Activated CD4-positive, alpha-beta memory T cell treated with anti-CD3 and anti-CD28 coated beads for 36 hours (primary cell): ENCODE results near the gene LZTS3. TPM values are rescaled to one million over a fixed set of nuclear protein-coding genes. Genes with fewer than 3 reads are reported as not detected.
A peak's percentile ranks its signal among the peaks of the same experiment; 100 is the strongest.
"Not testable (repeated sequence)": the region's sequence is repeated elsewhere in the genome, so short reads cannot be mapped to it uniquely, and the experiment has no call there.

Experiments used
- CTCF ChIA-PET: fragments of 350-600 bp; sonication (Branson Sonifier 250); formaldehyde crosslinking; loops from one replicate; lab custom pipeline; 2021; ENCODE audit warnings: antibody characterized with exemption, inconsistent platforms; lab: Charles Lee
- POLR2A ChIA-PET: fragments of 350-600 bp; sonication (Branson Sonifier 250); formaldehyde crosslinking; loops from one replicate; lab custom pipeline; 2021; ENCODE audit warnings: antibody characterized with exemption; lab: Charles Lee
- DNase-seq: peaks from one replicate; pipeline ENCODE4 v3.0.0-alpha.2; 2020
- H3K27ac Mint-ChIP-seq: one replicate; pipeline ENCODE4 v1.8.0; 2021; ENCODE audit warnings: mixed read lengths
- H3K27me3 Mint-ChIP-seq: one replicate; pipeline ENCODE4 v1.8.0; 2021; ENCODE audit warnings: mixed read lengths
- H3K36me3 Mint-ChIP-seq: one replicate; pipeline ENCODE4 v1.8.0; 2021; ENCODE audit warnings: mixed read lengths
- H3K4me1 Mint-ChIP-seq: one replicate; pipeline ENCODE4 v1.8.0; 2021; ENCODE audit warnings: low read depth, mixed read lengths
- H3K4me3 Mint-ChIP-seq: one replicate; pipeline ENCODE4 v1.8.0; 2021; ENCODE audit warnings: mild to moderate bottlenecking, mixed read lengths
- H3K9me3 Mint-ChIP-seq: one replicate; pipeline ENCODE4 v1.8.0; 2021; ENCODE audit warnings: mixed read lengths
- intact Hi-C: fragments of 100-400 bp; cut with micrococcal nuclease; formaldehyde crosslinking; loops from one replicate; pipeline ENCODE4 v1.15.1; 2023
- total RNA-seq, 2 experiments: library from RNA; stranded (reverse); gene quantifications; one replicate each; pipeline ENCODE4 v1.2.3, GENCODE V29; 2021

The LZTS3 gene
- total RNA-seq, 2 experiments from 2014 or later, result 1.4 to 1.5 TPM

- H3K9me3 Mint-ChIP-seq, result no peaks in the 10 kb centered on the region
- DNase-seq, result peak; percentile 20
- intact Hi-C loops, result no loop called here
- ChIA-PET CTCF (no interaction called here), POLR2A (no interaction called here)
- peaks cover 4% of the 10 kb centered on the region for H3K4me1 Mint-ChIP-seq
- no peaks in the 10 kb centered on the region for H3K27me3 Mint-ChIP-seq
- no peak overlapping the region for H3K27ac Mint-ChIP-seq
- no peak overlapping the region for H3K4me3 Mint-ChIP-seq
- H3K36me3 Mint-ChIP-seq, result peaks cover 33% of the 10 kb centered on the region
Observed at GRCh38 chr20:3188823-3189413, 15.6 kb upstream of the LZTS3 start.

- intact Hi-C loops, H3K4me1 Mint-ChIP-seq, H3K27me3 Mint-ChIP-seq, POLR2A ChIA-PET, H3K4me3 Mint-ChIP-seq, H3K27ac Mint-ChIP-seq, H3K9me3 Mint-ChIP-seq, DNase-seq, CTCF ChIA-PET: not testable (repeated sequence)
- H3K36me3 Mint-ChIP-seq, result peaks cover 31% of the 10 kb centered on the region
Observed at GRCh38 chr20:3187861-3188260, 14.5 kb upstream of the LZTS3 start.

DNA sequence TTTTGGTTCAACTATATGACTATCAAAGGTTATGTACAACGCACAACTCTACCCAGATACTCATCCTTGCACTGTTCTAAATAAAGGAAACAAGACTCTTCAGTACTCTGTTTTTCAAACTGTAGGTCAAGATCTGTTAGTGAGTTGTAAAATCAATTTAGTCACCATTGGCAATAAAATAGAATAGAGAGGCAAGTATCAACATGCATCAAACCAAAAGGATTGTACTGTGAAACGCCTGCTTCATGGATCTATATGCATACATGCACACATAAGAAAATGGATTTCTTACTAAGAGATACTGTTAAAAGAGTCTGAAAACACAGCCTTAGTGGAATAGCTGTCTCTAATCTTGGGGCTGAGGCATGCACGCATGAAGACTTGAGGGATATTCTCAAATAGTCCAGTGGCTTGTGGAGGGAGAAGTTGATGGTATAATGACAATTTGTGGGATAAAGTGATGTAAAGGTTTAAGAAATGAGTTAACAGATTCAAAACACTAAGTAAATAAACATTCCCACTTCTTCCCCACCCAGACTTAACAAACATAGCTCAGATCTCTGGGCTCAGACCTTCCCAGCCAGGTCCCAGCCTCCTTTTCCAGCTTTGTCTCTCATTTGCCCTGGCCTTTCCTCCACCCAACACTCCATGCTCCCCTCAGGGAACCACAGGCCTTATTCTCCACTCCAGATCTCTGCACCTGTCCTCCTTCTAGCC is 10.7 kb upstream of the LZTS3 start:
- no peaks in the 10 kb centered on the region for H3K9me3 Mint-ChIP-seq
- DNase-seq, result no peak
- ChIA-PET CTCF (interaction anchor here (0.5 kb wide), 1 partner anchor 382 kb away, joined by 3 read pairs; no protein-coding TSS in a partner anchor), POLR2A (no interaction called here)
- intact Hi-C loops, result no loop called here
- H3K36me3 Mint-ChIP-seq, result peaks cover 3% of the 10 kb centered on the region
- no peaks in the 10 kb centered on the region for H3K4me1 Mint-ChIP-seq
- no peaks in the 10 kb centered on the region for H3K27me3 Mint-ChIP-seq
- H3K4me3 Mint-ChIP-seq, result no peak overlapping the region
- no peak overlapping the region for H3K27ac Mint-ChIP-seq

DNA sequence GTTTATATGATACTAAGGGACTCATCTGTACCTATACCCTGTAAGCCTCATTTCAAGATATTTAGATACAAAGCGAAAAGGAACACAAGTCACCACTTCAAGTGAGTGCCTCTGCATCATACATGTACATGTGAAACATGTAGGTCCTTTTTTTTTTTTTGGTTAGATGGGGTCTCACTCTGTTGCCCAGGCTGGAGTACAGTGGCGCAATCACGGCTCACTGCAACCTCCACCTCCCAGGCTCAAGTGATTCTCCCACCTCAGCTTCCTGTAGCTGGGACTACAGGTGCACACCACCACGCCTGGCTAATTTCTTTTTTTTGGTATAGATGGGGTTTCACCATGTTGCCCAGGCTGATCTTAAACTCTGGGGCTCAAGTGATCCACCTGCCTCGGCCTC is 9.1 kb upstream of the LZTS3 start:
- H3K9me3 Mint-ChIP-seq, H3K27ac Mint-ChIP-seq, CTCF ChIA-PET, intact Hi-C loops, POLR2A ChIA-PET, H3K27me3 Mint-ChIP-seq, H3K4me1 Mint-ChIP-seq, DNase-seq, H3K36me3 Mint-ChIP-seq, H3K4me3 Mint-ChIP-seq: not testable (repeated sequence)

- ChIA-PET CTCF (no interaction called here), POLR2A (no interaction called here)
- Mint-ChIP-seq H3K9me3 (no peaks in the 10 kb centered on the region), H3K27me3 (no peaks in the 10 kb centered on the region), H3K27ac (no peak overlapping the region), H3K4me3 (no peak overlapping the region), H3K4me1 (no peaks in the 10 kb centered on the region), H3K36me3 (no peaks in the 10 kb centered on the region)
- intact Hi-C loops, result no loop called here
- DNase-seq, result no peak
Observed at GRCh38 chr20:3181270-3181669, 7.9 kb upstream of the LZTS3 start.

DNA sequence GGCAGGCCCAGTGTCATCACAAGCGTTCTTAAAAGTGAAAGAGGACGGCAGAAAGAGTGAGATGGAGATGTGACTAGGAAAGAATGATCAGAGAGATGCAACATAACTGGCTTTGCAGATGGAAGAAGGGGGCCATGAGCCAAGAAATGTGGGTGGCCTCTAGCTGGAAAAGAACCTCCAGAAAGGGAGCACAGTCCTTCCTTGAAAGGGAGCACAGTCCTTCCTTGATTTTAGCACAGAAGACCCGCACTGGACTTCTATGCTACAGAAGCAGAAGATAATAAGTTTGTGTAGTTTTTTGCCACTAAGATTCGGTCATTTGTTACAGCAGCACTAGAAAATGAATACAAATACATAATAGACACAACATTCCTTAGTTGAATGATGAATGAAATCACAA is 7.0 kb upstream of the LZTS3 start:
- no peaks in the 10 kb centered on the region for H3K9me3 Mint-ChIP-seq
- no peak overlapping the region for H3K27ac Mint-ChIP-seq
- H3K4me1 Mint-ChIP-seq, result no peaks in the 10 kb centered on the region
- intact Hi-C loops, result no loop called here
- H3K4me3 Mint-ChIP-seq, result no peak overlapping the region
- DNase-seq, result no peak
- peaks cover 2% of the 10 kb centered on the region for H3K27me3 Mint-ChIP-seq
- no peaks in the 10 kb centered on the region for H3K36me3 Mint-ChIP-seq
- ChIA-PET CTCF (no interaction called here), POLR2A (no interaction called here)

GRCh38 chr20:3177746-3178485 is 4.6 kb upstream of the LZTS3 start:
- peaks cover 12% of the 10 kb centered on the region for H3K27me3 Mint-ChIP-seq
- no peak for DNase-seq
- CTCF ChIA-PET, result no interaction called here

GRCh38 chr20:3175270-3175669 is 1.9 kb upstream of the LZTS3 start:
- POLR2A ChIA-PET, result no interaction called here
- Mint-ChIP-seq H3K36me3 (no peaks in the 10 kb centered on the region), H3K27ac (no peak overlapping the region), H3K27me3 (peaks cover 12% of the 10 kb centered on the region), H3K4me3 (no peak overlapping the region), H3K9me3 (no peaks in the 10 kb centered on the region), H3K4me1 (peaks cover 6% of the 10 kb centered on the region)
- intact Hi-C loops, result loop anchor here (10.0 kb wide), 1 partner anchor 100 kb away; the partner anchor contains the start of gene OXT
- CTCF ChIA-PET, result no interaction called here
- no peak for DNase-seq

More at GRCh38 chr20:3177746-3178485, 4.6 kb upstream of the LZTS3 start:
- intact Hi-C loops, result loop anchor here (10.0 kb wide), 1 partner anchor 103 kb away; the partner anchor contains the start of gene OXT
- POLR2A ChIA-PET, result no interaction called here
- H3K36me3 Mint-ChIP-seq, result no peaks in the 10 kb centered on the region
- H3K9me3 Mint-ChIP-seq, result no peaks in the 10 kb centered on the region
- no peak overlapping the region for H3K4me3 Mint-ChIP-seq
- H3K4me1 Mint-ChIP-seq, result no peaks in the 10 kb centered on the region
- no peak overlapping the region for H3K27ac Mint-ChIP-seq

DNA sequence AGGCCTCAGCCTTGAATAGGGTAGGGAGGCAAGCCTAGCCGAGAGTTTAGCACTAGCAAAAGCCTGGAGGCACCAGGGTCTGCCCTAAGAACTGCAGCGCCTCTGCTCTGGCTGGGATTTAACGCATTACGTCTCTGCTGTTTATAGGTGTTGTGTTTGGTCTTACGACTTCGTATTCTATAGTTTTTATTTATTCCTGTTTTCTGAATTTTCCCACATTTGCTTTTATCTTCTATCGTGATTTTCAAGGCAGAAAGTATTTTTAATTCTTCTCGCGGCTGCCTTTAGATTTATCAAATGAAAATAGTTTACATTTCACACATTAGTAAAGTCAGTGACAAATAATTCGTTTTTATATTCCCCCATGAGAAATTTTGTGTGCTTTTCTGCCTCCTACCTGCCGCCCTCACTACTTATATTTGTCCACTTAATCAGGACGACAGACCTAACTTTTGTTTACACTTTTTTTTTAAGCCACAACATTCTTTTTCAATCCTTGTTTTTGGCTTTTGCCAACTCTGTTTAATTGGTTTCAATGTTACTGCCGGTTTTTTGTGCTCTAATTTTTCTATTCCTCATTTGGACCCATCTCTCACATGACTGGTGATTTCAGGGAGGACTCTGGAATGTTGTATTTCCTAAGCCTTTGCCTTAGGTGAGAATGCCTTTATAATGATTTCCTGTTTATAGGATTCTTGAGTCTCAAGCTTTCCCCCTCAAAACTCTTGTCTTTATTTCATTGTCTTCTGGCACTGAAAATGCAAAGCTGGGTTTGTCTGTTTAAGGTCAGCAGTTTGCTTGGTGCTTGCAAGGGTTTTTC is 1.3 kb upstream of the LZTS3 start:
- ChIA-PET CTCF (no interaction called here), POLR2A (no interaction called here)
- no peak for DNase-seq
- Mint-ChIP-seq H3K4me3 (peak overlapping the region; percentile 84), H3K9me3 (no peaks in the 10 kb centered on the region), H3K27ac (no peak overlapping the region), H3K36me3 (no peaks in the 10 kb centered on the region), H3K27me3 (peaks cover 12% of the 10 kb centered on the region), H3K4me1 (peaks cover 6% of the 10 kb centered on the region)
- intact Hi-C loops, result loop anchor here (10.0 kb wide), 1 partner anchor 100 kb away; the partner anchor contains the start of gene OXT

GRCh38 chr20:3173610-3174441 is 477 bp upstream of the LZTS3 start:
- intact Hi-C loops, result loop anchor here (1.0 to 10.0 kb wide), 3 partner anchors 15 to 99 kb away; partner anchors contain the start of genes FASTKD5, OXT and UBOX5
- Mint-ChIP-seq H3K27me3 (peaks cover 17% of the 10 kb centered on the region), H3K27ac (no peak overlapping the region), H3K36me3 (no peaks in the 10 kb centered on the region), H3K4me1 (peaks cover 6% of the 10 kb centered on the region), H3K9me3 (no peaks in the 10 kb centered on the region), H3K4me3 (peak overlapping the region; percentile 84)
- POLR2A ChIA-PET, result interaction anchor here (1.8 kb wide), 1 partner anchor 15 kb away, joined by 6 read pairs; no protein-coding TSS in a partner anchor
- CTCF ChIA-PET, result no interaction called here
- DNase-seq, result peak; percentile 92
